Common myeloid progenitor, CD34-positive (primary cell): ENCODE measurements around the gene PBLD.
A peak's percentile ranks its signal among the peaks of the same experiment; 100 is the strongest.
"Not testable (repeated sequence)": the region's sequence is repeated elsewhere in the genome, so short reads cannot be mapped to it uniquely, and the experiment has no call there.

Experiments
- CTCF ChIA-PET: fragments of 350-600 bp; sonication (Branson Sonifier 250); formaldehyde crosslinking; loops from one replicate; lab custom pipeline; 2021; ENCODE audit warnings: antibody characterized with exemption; lab: Charles Lee
- POLR2A ChIA-PET: fragments of 350-600 bp; sonication (Branson Sonifier 250); formaldehyde crosslinking; loops from one replicate; lab custom pipeline; 2021; ENCODE audit warnings: antibody characterized with exemption; lab: Charles Lee
- DNase-seq, 3 donors: peaks; one replicate each; pipeline versions ENCODE4 v3.0.0 to v3.0.0-alpha.2; 2013
- H3K27ac ChIP-seq, 2 experiments: 1 replicate in 1 of 2; 2 replicates in 1 of 2; pipeline ENCODE4 v1.7.0; 2013; ENCODE audit warnings: inconsistent platforms in 2 of 2, low read length in 2 of 2, mild to moderate bottlenecking in 2 of 2, low read depth in 1 of 2, moderate library complexity in 1 of 2; ENCODE audit not compliant: severe bottlenecking in 2 of 2, insufficient read depth in 1 of 2, poor library complexity in 1 of 2
- H3K27me3 ChIP-seq, 5 experiments: replicated peaks in 2 of 5; 1 replicate in 3 of 5; 2 replicates in 2 of 5; pipeline versions ENCODE4 v1.6.1 to v1.7.0; 2013; ENCODE audit warnings: low read length in 4 of 5, mild to moderate bottlenecking in 2 of 5, moderate library complexity in 2 of 5, inconsistent platforms in 1 of 5; ENCODE audit not compliant: insufficient read depth in 5 of 5, control insufficient read depth in 4 of 5
- H3K36me3 ChIP-seq, 4 experiments: 1 replicate in 2 of 4; 2 replicates in 2 of 4; pipeline versions ENCODE4 v1.6.1 to v1.7.0; 2013; ENCODE audit warnings: low read length in 3 of 4, control low read depth in 1 of 4, mild to moderate bottlenecking in 1 of 4; ENCODE audit not compliant: control insufficient read depth in 4 of 4, insufficient read depth in 4 of 4
- H3K4me1 ChIP-seq, 4 experiments: 1 replicate in 3 of 4; 2 replicates in 1 of 4; pipeline versions ENCODE4 v1.6.1 to v1.7.1; 2013; ENCODE audit warnings: low read length in 3 of 4, mild to moderate bottlenecking in 3 of 4, control low read depth in 1 of 4, inconsistent platforms in 1 of 4, moderate library complexity in 1 of 4; ENCODE audit not compliant: control insufficient read depth in 4 of 4, insufficient read depth in 4 of 4; ENCODE audit errors: control extremely low read depth in 1 of 4
- H3K4me3 ChIP-seq, 7 experiments: 1 replicate in 4 of 7; 2 replicates in 3 of 7; pipeline versions ENCODE4 v1.5.1 to v1.7.0; 2013; ENCODE audit warnings: mild to moderate bottlenecking in 7 of 7, low read length in 6 of 7, moderate library complexity in 6 of 7, inconsistent platforms in 2 of 7, low read depth in 2 of 7, control low read depth in 1 of 7; ENCODE audit not compliant: insufficient read depth in 4 of 7, control insufficient read depth in 1 of 7; ENCODE audit errors: extremely low read depth in 1 of 7
- H3K9me3 ChIP-seq, 5 experiments: 1 replicate in 4 of 5; 2 replicates in 1 of 5; pipeline versions ENCODE4 v1.6.1 to v1.7.1; 2013; ENCODE audit warnings: low read length in 4 of 5, mild to moderate bottlenecking in 2 of 5, inconsistent platforms in 1 of 5, low read depth in 1 of 5, moderate library complexity in 1 of 5; ENCODE audit not compliant: control insufficient read depth in 4 of 5, insufficient read depth in 2 of 5; ENCODE audit errors: control extremely low read depth in 1 of 5
- WGBS: methylation state at CpG from one replicate; pipeline ENCODE4 v1.1.5; 2013; ENCODE audit not compliant: insufficient coverage; 5-methylcytosine and 5-hydroxymethylcytosine counted together

The PBLD gene

GRCh38 chr10:68280758-68281157 is 52.0 kb downstream of the PBLD start:
- no peaks in the 10 kb centered on the region for H3K36me3 ChIP-seq
- peaks cover 0 to 12% (median 8%) of the 10 kb centered on the region in 5 experiments for H3K9me3 ChIP-seq
- WGBS = no CpG with 5 or more reads among the region's 4 CpGs
- H3K27me3 ChIP-seq = no peaks in the 10 kb centered on the region
- CTCF ChIA-PET = interaction anchor here (1.0 kb wide), 2 partner anchors 9 to 71 kb away, joined by 3 read pairs; no protein-coding TSS in a partner anchor
- POLR2A ChIA-PET = no interaction called here
- no peak for DNase-seq
- H3K27ac ChIP-seq = no peak overlapping the region
- no peaks in the 10 kb centered on the region for H3K4me1 ChIP-seq
- no peak overlapping the region for H3K4me3 ChIP-seq

- H3K9me3 ChIP-seq = peaks cover 0 to 12% (median 8%) of the 10 kb centered on the region in 5 experiments
- H3K4me3 ChIP-seq, H3K36me3 ChIP-seq, H3K27me3 ChIP-seq, H3K27ac ChIP-seq, POLR2A ChIA-PET, DNase-seq, CTCF ChIA-PET, H3K4me1 ChIP-seq: not testable (repeated sequence)
- 92% methylated on average over 39 of the region's 70 CpGs for WGBS
Observed at GRCh38 chr10:68278906-68279753, 53.6 kb downstream of the PBLD start.

GRCh38 chr10:68277814-68278213 is 54.9 kb downstream of the PBLD start:
- H3K36me3 ChIP-seq, H3K27ac ChIP-seq, DNase-seq, POLR2A ChIA-PET, H3K27me3 ChIP-seq, H3K4me1 ChIP-seq, CTCF ChIA-PET: not testable (repeated sequence)
- Histone ChIP-seq H3K4me3 (peak overlapping the region in 1 of 7 experiments; percentile 20), H3K9me3 (peaks cover 0 to 12% (median 8%) of the 10 kb centered on the region in 5 experiments)
- 94% methylated on average over 2 of the region's 2 CpGs for WGBS

- DNase-seq = no peak
- ChIA-PET CTCF (no interaction called here), POLR2A (no interaction called here)
- no peaks in the 10 kb centered on the region for H3K4me1 ChIP-seq
- H3K9me3 ChIP-seq = peaks cover 0 to 12% (median 8%) of the 10 kb centered on the region in 5 experiments
- H3K27me3 ChIP-seq = no peaks in the 10 kb centered on the region
- no peaks in the 10 kb centered on the region for H3K36me3 ChIP-seq
- no peak overlapping the region for H3K27ac ChIP-seq
- H3K4me3 ChIP-seq = no peak overlapping the region
Observed at GRCh38 chr10:68276224-68276623, 56.5 kb downstream of the PBLD start.

GRCh38 chr10:68275600-68276126 is 57.1 kb downstream of the PBLD start:
- ChIA-PET CTCF (no interaction called here), POLR2A (no interaction called here)
- Histone ChIP-seq H3K27me3 (no peaks in the 10 kb centered on the region), H3K27ac (no peak overlapping the region), H3K4me1 (no peaks in the 10 kb centered on the region), H3K4me3 (no peak overlapping the region), H3K36me3 (no peaks in the 10 kb centered on the region), H3K9me3 (peaks cover 0 to 12% (median 8%) of the 10 kb centered on the region in 5 experiments)
- WGBS = 100% methylated on average over 1 of the region's 2 CpGs
- DNase-seq = no peak

GRCh38 chr10:68272833-68273232 is 59.9 kb downstream of the PBLD start:
- Histone ChIP-seq H3K36me3 (no peaks in the 10 kb centered on the region), H3K4me3 (no peak overlapping the region), H3K27me3 (no peaks in the 10 kb centered on the region), H3K4me1 (no peaks in the 10 kb centered on the region), H3K9me3 (peaks cover 0 to 6% (median 3%) of the 10 kb centered on the region in 5 experiments), H3K27ac (no peak overlapping the region)
- CTCF ChIA-PET = no interaction called here
- DNase-seq = no peak
- POLR2A ChIA-PET = no interaction called here

- no peak for DNase-seq
- POLR2A ChIA-PET = no interaction called here
Observed at GRCh38 chr10:68271196-68271882, 61.4 kb downstream of the PBLD start.

More at GRCh38 chr10:68271196-68271882, 61.4 kb downstream of the PBLD start:
- no peaks in the 10 kb centered on the region for H3K27me3 ChIP-seq
- CTCF ChIA-PET = interaction anchor here (0.5 kb wide), 1 partner anchor 26 kb away, joined by 3 read pairs; no protein-coding TSS in a partner anchor
- peaks cover 0 to 2% (median 0%) of the 10 kb centered on the region in 5 experiments for H3K9me3 ChIP-seq
- 97% methylated on average over 4 of the region's 7 CpGs for WGBS
- H3K4me3 ChIP-seq = no peak overlapping the region
- no peak overlapping the region for H3K27ac ChIP-seq
- no peaks in the 10 kb centered on the region for H3K4me1 ChIP-seq
- no peaks in the 10 kb centered on the region for H3K36me3 ChIP-seq
